ENCODE results near the gene ITGB4. TPM values are rescaled to one million over a fixed set of nuclear protein-coding genes. Genes with fewer than 3 reads are reported as not detected.

Gene ITGB4
- total and polyA plus RNA-seq, 2 of the 13 experiments (the other 11 are each of a cell fraction or from before 2014, with no cell fraction given) = 6.9 to 14.5 TPM

Small RNA genes lying within 50 kb of the gene (microRNA-seq; reads per million reads assigned to microRNA genes)
- gene MIR4738 = 0.68 reads per million

Other genes starting within 250 kb of the ITGB4 start
- 5.2 and 10.6 TPM in 2 replicates for gene CASKIN2, start 205.9 kb upstream of the ITGB4 start, total RNA-seq (2016; rRNA removed; fragmentation: Illumina TruSeq; extraction: Trizol)
- gene CASKIN2, start 205.9 kb upstream of the ITGB4 start, polyA plus RNA-seq (2011; rRNA removed) = 6.8 and 7.8 TPM in 2 replicates
- gene TSEN54, start 204.9 kb upstream of the ITGB4 start, total RNA-seq (2016; rRNA removed; fragmentation: Illumina TruSeq; extraction: Trizol) = 43.6 and 62.9 TPM in 2 replicates
- 63.3 and 64.4 TPM in 2 replicates for gene TSEN54, start 204.9 kb upstream of the ITGB4 start, polyA plus RNA-seq (2011; rRNA removed)
- gene LLGL2, start 195.8 kb upstream of the ITGB4 start, total RNA-seq (2016; rRNA removed; fragmentation: Illumina TruSeq; extraction: Trizol) = 53.9 and 86.7 TPM in 2 replicates
- 83.0 and 109 TPM in 2 replicates for gene LLGL2, start 195.8 kb upstream of the ITGB4 start, polyA plus RNA-seq (2011; rRNA removed)
- gene MYO15B, start 133.7 kb upstream of the ITGB4 start, total RNA-seq (2016; rRNA removed; fragmentation: Illumina TruSeq; extraction: Trizol) = 1.9 and 2.8 TPM in 2 replicates
- gene MYO15B, start 133.7 kb upstream of the ITGB4 start, polyA plus RNA-seq (2011; rRNA removed) = 8.1 and 11.2 TPM in 2 replicates
- not detected in 2 replicates for gene SMIM5, start 88.0 kb upstream of the ITGB4 start, total RNA-seq (2016; rRNA removed; fragmentation: Illumina TruSeq; extraction: Trizol)
- 0.05 TPM in 1 of 2 replicates, not detected in the other for gene SMIM5, start 88.0 kb upstream of the ITGB4 start, polyA plus RNA-seq (2011; rRNA removed)
- gene RECQL5, start 54.3 kb upstream of the ITGB4 start, total RNA-seq (2016; rRNA removed; fragmentation: Illumina TruSeq; extraction: Trizol) = 17.8 and 32.0 TPM in 2 replicates
- gene RECQL5, start 54.3 kb upstream of the ITGB4 start, polyA plus RNA-seq (2011; rRNA removed) = 27.7 and 33.4 TPM in 2 replicates
- 99.4 and 109 TPM in 2 replicates for gene SAP30BP, start 54.1 kb upstream of the ITGB4 start, total RNA-seq (2016; rRNA removed; fragmentation: Illumina TruSeq; extraction: Trizol)
- gene SAP30BP, start 54.1 kb upstream of the ITGB4 start, polyA plus RNA-seq (2011; rRNA removed) = 67.7 and 80.1 TPM in 2 replicates
- gene GALK1, start 43.7 kb downstream of the ITGB4 start, total RNA-seq (2016; rRNA removed; fragmentation: Illumina TruSeq; extraction: Trizol) = 93.6 and 95.6 TPM in 2 replicates
- 59.9 and 93.0 TPM in 2 replicates for gene GALK1, start 43.7 kb downstream of the ITGB4 start, polyA plus RNA-seq (2011; rRNA removed)
- 28.6 and 33.0 TPM in 2 replicates for gene UNK, start 63.3 kb downstream of the ITGB4 start, total RNA-seq (2016; rRNA removed; fragmentation: Illumina TruSeq; extraction: Trizol)
- 30.7 and 31.6 TPM in 2 replicates for gene UNK, start 63.3 kb downstream of the ITGB4 start, polyA plus RNA-seq (2011; rRNA removed)
- gene UNC13D, start 122.9 kb downstream of the ITGB4 start, total RNA-seq (2016; rRNA removed; fragmentation: Illumina TruSeq; extraction: Trizol) = 27.2 and 42.7 TPM in 2 replicates
- gene UNC13D, start 122.9 kb downstream of the ITGB4 start, polyA plus RNA-seq (2011; rRNA removed) = 29.7 and 40.0 TPM in 2 replicates
- gene WBP2, start 133.9 kb downstream of the ITGB4 start, total RNA-seq (2016; rRNA removed; fragmentation: Illumina TruSeq; extraction: Trizol) = 28.2 and 29.2 TPM in 2 replicates
- gene WBP2, start 133.9 kb downstream of the ITGB4 start, polyA plus RNA-seq (2011; rRNA removed) = 29.5 and 34.6 TPM in 2 replicates
- gene TRIM47, start 157.1 kb downstream of the ITGB4 start, total RNA-seq (2016; rRNA removed; fragmentation: Illumina TruSeq; extraction: Trizol) = 59.7 and 82.0 TPM in 2 replicates
- gene TRIM47, start 157.1 kb downstream of the ITGB4 start, polyA plus RNA-seq (2011; rRNA removed) = 33.5 and 45.8 TPM in 2 replicates
- 22.4 and 24.6 TPM in 2 replicates for gene TRIM65, start 175.5 kb downstream of the ITGB4 start, total RNA-seq (2016; rRNA removed; fragmentation: Illumina TruSeq; extraction: Trizol)
- 10.3 and 15.2 TPM in 2 replicates for gene TRIM65, start 175.5 kb downstream of the ITGB4 start, polyA plus RNA-seq (2011; rRNA removed)
- gene MRPL38, start 183.4 kb downstream of the ITGB4 start, total RNA-seq (2016; rRNA removed; fragmentation: Illumina TruSeq; extraction: Trizol) = 88.8 and 125 TPM in 2 replicates
- gene MRPL38, start 183.4 kb downstream of the ITGB4 start, polyA plus RNA-seq (2011; rRNA removed) = 83.7 and 91.0 TPM in 2 replicates
- gene FBF1, start 219.6 kb downstream of the ITGB4 start, total RNA-seq (2016; rRNA removed; fragmentation: Illumina TruSeq; extraction: Trizol) = 3.5 and 8.1 TPM in 2 replicates
- gene FBF1, start 219.6 kb downstream of the ITGB4 start, polyA plus RNA-seq (2011; rRNA removed) = 2.4 and 2.7 TPM in 2 replicates